Lower lobe of right lung (tissue), 2 donors: ENCODE data around the gene HYKK. TPM values are rescaled to one million over a fixed set of nuclear protein-coding genes. Genes with fewer than 3 reads are reported as not detected.

Experiments used
- ATAC-seq, 2 donors: fragments of 200-7000 bp; cut with Tn5 transposase; one replicate each; pipeline ENCODE4 v1.9.1; 2020 to 2022; ENCODE audit warnings: mild to moderate bottlenecking in 2 of 2, moderate library complexity in 2 of 2
- DNase-seq: peaks from one replicate; pipeline ENCODE4 v3.0.0-alpha.2; 2020
- H3K27ac ChIP-seq: fragments of 200-600 bp; one replicate; pipeline ENCODE4 v1.8.0; 2022
- H3K27me3 ChIP-seq: fragments of 200-600 bp; one replicate; pipeline ENCODE4 v1.8.0; 2022; ENCODE audit warnings: low read depth
- H3K36me3 ChIP-seq: fragments of 200-600 bp; one replicate; pipeline ENCODE4 v1.8.0; 2022; ENCODE audit warnings: mild to moderate bottlenecking
- H3K4me1 ChIP-seq: fragments of 200-600 bp; one replicate; pipeline ENCODE4 v1.8.0; 2022
- H3K4me3 ChIP-seq: fragments of 200-600 bp; one replicate; pipeline ENCODE4 v1.8.0; 2022; ENCODE audit warnings: mild to moderate bottlenecking
- H3K9me3 ChIP-seq: fragments of 200-600 bp; one replicate; pipeline ENCODE4 v1.8.0; 2022
- CTCF ChIP-seq: fragments of 200-600 bp; IDR thresholded peaks from one replicate; pipeline ENCODE4 v1.8.0; 2022; ENCODE audit warnings: antibody characterized with exemption, mild to moderate bottlenecking
- intact Hi-C: fragments of 100-400 bp; cut with DNase I; formaldehyde crosslinking; loops from one replicate; pipeline ENCODE4 v1.11.0; 2022
- long read RNA-seq: library from polyadenylated mRNA; unstranded; transcript quantifications from one replicate; pipeline ENCODE4 v2.0.0, GENCODE V29; 2021
- total RNA-seq: library from RNA; stranded (reverse); fragmentation: NEBNext Ultra II Directional; extraction: Animal tissue kit (Norgen Biotek cat#: 25700); gene quantifications from one replicate; pipeline ENCODE4 v1.2.1, GENCODE V29; 2021
- donor health status: DM: no; HTN: yes; CAD: no; lungs with severe emphysema.

The HYKK gene
- total RNA-seq, result 4.1 TPM
- long read RNA-seq, result 0 reads

- Histone ChIP-seq H3K4me1 (peaks cover 11% of the 10 kb centered on the region), H3K9me3 (no peaks in the 10 kb centered on the region), H3K36me3 (no peaks in the 10 kb centered on the region), H3K27me3 (no peaks in the 10 kb centered on the region), H3K4me3 (peak within 1 kb of the TSS; percentile 94), H3K27ac (peak within 1 kb of the TSS; percentile 19)
- DNase-seq (peak; percentile 92), ATAC-seq (peak; percentile 99)
- TF ChIP-seq CTCF, result peak; percentile 7
- intact Hi-C loops, result no loop called here
These were observed at the start of gene HYKK for GRCh38 chr15:78506971-78507830. HYKK (plus strand) TSS chr15:78507577; CDS start chr15:78513089, 5,512 bp downstream.

- intact Hi-C loops, result no loop called here
- no peak for ATAC-seq
- H3K4me3 ChIP-seq, result no peak overlapping the region
- H3K36me3 ChIP-seq, result peaks cover 28% of the 10 kb centered on the region
- no peaks in the 10 kb centered on the region for H3K9me3 ChIP-seq
- H3K27ac ChIP-seq, result no peak overlapping the region
- TF ChIP-seq CTCF, result no peak
- H3K4me1 ChIP-seq, result peaks cover 33% of the 10 kb centered on the region
- H3K27me3 ChIP-seq, result no peaks in the 10 kb centered on the region
- no peak for DNase-seq
These were observed 46.6 kb upstream of the HYKK start for GRCh38 chr15:78460737-78461136.

- Histone ChIP-seq H3K27ac (no peak overlapping the region), H3K4me1 (peaks cover 27% of the 10 kb centered on the region), H3K4me3 (no peak overlapping the region), H3K9me3 (no peaks in the 10 kb centered on the region), H3K27me3 (no peaks in the 10 kb centered on the region), H3K36me3 (peaks cover 34% of the 10 kb centered on the region)
- no peak for DNase-seq
- intact Hi-C loops, result no loop called here
- no peak for TF ChIP-seq CTCF
- peak in 1 of 2 donors; percentile 53 for ATAC-seq
These were observed 46.0 kb upstream of the HYKK start for GRCh38 chr15:78461171-78461888.

GRCh38 chr15:78469031-78469430, 38.3 kb upstream of the HYKK start:
- intact Hi-C loops, result no loop called here
- no peak for ATAC-seq
- peaks cover 98% of the 10 kb centered on the region for H3K36me3 ChIP-seq
- H3K27me3 ChIP-seq, result no peaks in the 10 kb centered on the region
- H3K9me3 ChIP-seq, result no peaks in the 10 kb centered on the region
- H3K27ac ChIP-seq, result no peak overlapping the region
- DNase-seq, result no peak
- no peaks in the 10 kb centered on the region for H3K4me1 ChIP-seq
- no peak for TF ChIP-seq CTCF
- H3K4me3 ChIP-seq, result no peak overlapping the region

GRCh38 chr15:78477295-78477694, 30.1 kb upstream of the HYKK start:
- H3K9me3 ChIP-seq, result no peaks in the 10 kb centered on the region
- intact Hi-C loops, result no loop called here
- H3K27ac ChIP-seq, result no peak overlapping the region
- no peak overlapping the region for H3K4me3 ChIP-seq
- DNase-seq (no peak), ATAC-seq (no peak)
- no peaks in the 10 kb centered on the region for H3K27me3 ChIP-seq
- no peak for TF ChIP-seq CTCF
- no peaks in the 10 kb centered on the region for H3K4me1 ChIP-seq
- H3K36me3 ChIP-seq, result peaks cover 86% of the 10 kb centered on the region
